HepG2 (cell line): ENCODE results near the gene DIPK1B. TPM values are rescaled to one million over a fixed set of nuclear protein-coding genes. Genes with fewer than 3 reads are reported as not detected.

ENCODE experiments used
- ETV6 ChIP-seq: sonication (generic); formaldehyde crosslinking; conservative IDR thresholded peaks from 2 replicates; pipeline ENCODE4 v1.4.0; 2020; ENCODE audit warnings: missing genetic modification reagents
- FIP1L1 ChIP-seq: fragments of 200-400 bp; formaldehyde crosslinking; IDR thresholded peaks from 2 replicates; pipeline ENCODE4 v1.6.1; 2018; ENCODE audit warnings: low read depth, mild to moderate bottlenecking, low read length, moderate library complexity, borderline replicate concordance; ENCODE audit not compliant: insufficient read depth
- FOSL1 ChIP-seq: sonication (generic); formaldehyde crosslinking; IDR thresholded peaks from 2 replicates; pipeline ENCODE4 v1.9.0; 2021; ENCODE audit warnings: missing genetic modification reagents, borderline replicate concordance
- FOXK1 ChIP-seq: sonication (generic); formaldehyde crosslinking; IDR thresholded peaks from 2 replicates; pipeline ENCODE4 v1.4.0; 2020; ENCODE audit warnings: low read depth, missing genetic modification reagents, borderline replicate concordance
- HMGXB4 ChIP-seq, 2 experiments: sonication (generic) in 1 of 2; formaldehyde crosslinking in 1 of 2; IDR thresholded peaks; 2 replicates each; pipeline versions ENCODE4 v1.4.0 to v1.6.1; 2018 to 2020; ENCODE audit warnings: missing genetic modification reagents in 2 of 2, borderline replicate concordance in 1 of 2, low read depth in 1 of 2, mild to moderate bottlenecking in 1 of 2, missing biosample characterization in 1 of 2
- RBM39 ChIP-seq: fragments of 200-400 bp; formaldehyde crosslinking; IDR thresholded peaks from one replicate; pipeline ENCODE4 v1.6.1; 2018; ENCODE audit warnings: antibody characterized with exemption, mild to moderate bottlenecking, low read depth, low read length; ENCODE audit not compliant: poor library complexity, severe bottlenecking
- SAFB2 ChIP-seq: sonication (generic); formaldehyde crosslinking; IDR thresholded peaks from 2 replicates; pipeline ENCODE4 v1.5.1; 2020; ENCODE audit warnings: missing genetic modification reagents, low read depth, mild to moderate bottlenecking, borderline replicate concordance
- SETDB1 ChIP-seq: sonication (generic); formaldehyde crosslinking; IDR thresholded peaks from 2 replicates; pipeline ENCODE4 v1.5.1; 2020; ENCODE audit warnings: missing genetic modification reagents, mild to moderate bottlenecking, borderline replicate concordance
- TBL1XR1 ChIP-seq: fragments of 150-350 bp; IDR thresholded peaks from 2 replicates; pipeline ENCODE4 v1.6.1; 2014; ENCODE audit warnings: borderline replicate concordance, low read length; ENCODE audit not compliant: partially characterized antibody
- TIGD3 ChIP-seq: sonication (generic); formaldehyde crosslinking; IDR thresholded peaks from 2 replicates; pipeline ENCODE4 v1.5.1; 2020; ENCODE audit warnings: mild to moderate bottlenecking, missing genetic modification reagents, borderline replicate concordance
- YEATS2 ChIP-seq: sonication (generic); formaldehyde crosslinking; IDR thresholded peaks from 2 replicates; pipeline ENCODE4 v1.4.0; 2020; ENCODE audit warnings: missing genetic modification reagents, borderline replicate concordance
- ZKSCAN8 ChIP-seq: IDR thresholded peaks from 2 replicates; pipeline ENCODE4 v1.6.1; 2016; ENCODE audit warnings: borderline replicate concordance, missing genetic modification reagents, missing compliant biosample characterization
- ZMYM2 ChIP-seq: sonication (generic); formaldehyde crosslinking; IDR thresholded peaks from 2 replicates; pipeline ENCODE4 v1.8.0; 2022; ENCODE audit warnings: mild to moderate bottlenecking, missing genetic modification reagents
- ZNF20 ChIP-seq: sonication (generic); formaldehyde crosslinking; IDR thresholded peaks from 2 replicates; pipeline ENCODE4 v1.4.0; 2020; ENCODE audit warnings: mild to moderate bottlenecking, moderate library complexity, missing genetic modification reagents
- ZNF232 ChIP-seq: sonication (generic); formaldehyde crosslinking; IDR thresholded peaks from 2 replicates; pipeline ENCODE4 v1.4.0; 2020; ENCODE audit warnings: missing genetic modification reagents, borderline replicate concordance
- ZNF256 ChIP-seq: sonication (generic); formaldehyde crosslinking; conservative IDR thresholded peaks from 2 replicates; pipeline ENCODE4 v1.4.0; 2020; ENCODE audit warnings: missing genetic modification reagents
- ZNF468 ChIP-seq: sonication (generic); formaldehyde crosslinking; IDR thresholded peaks from 2 replicates; pipeline ENCODE4 v1.8.0; 2022; ENCODE audit warnings: mild to moderate bottlenecking, moderate library complexity, missing genetic modification reagents
- ZNF501 ChIP-seq: sonication (generic); formaldehyde crosslinking; IDR thresholded peaks from 2 replicates; pipeline ENCODE4 v1.5.1; 2020; ENCODE audit warnings: mild to moderate bottlenecking, moderate library complexity, missing genetic modification reagents
- ZNF547 ChIP-seq: sonication (generic); formaldehyde crosslinking; IDR thresholded peaks from 2 replicates; pipeline ENCODE4 v1.5.1; 2020; ENCODE audit warnings: mild to moderate bottlenecking, missing genetic modification reagents
- ZNF788 ChIP-seq: sonication (generic); formaldehyde crosslinking; IDR thresholded peaks from 2 replicates; pipeline ENCODE4 v1.5.0; 2020; ENCODE audit warnings: mild to moderate bottlenecking, missing genetic modification reagents, borderline replicate concordance
- ZNF800 ChIP-seq: sonication (generic); formaldehyde crosslinking; IDR thresholded peaks from 2 replicates; pipeline ENCODE4 v1.4.0; 2020; ENCODE audit warnings: missing genetic modification reagents
- polyA plus RNA-seq, 8 experiments: library from polyadenylated mRNA; depleted of rRNA in 3 of 8; stranded (reverse) in 7 of 8; unstranded in 1 of 8; fragments of >200 nt; fragmentation: Illumina TruSeq in 4 of 8; extraction: Trizol in 4 of 8; gene quantifications; 2 replicates each; pipeline versions ENCODE4 v1.2.1 to v1.2.3, GENCODE V29; 2011 to 2016; ENCODE audit warnings: low read depth in 4 of 8, missing spikeins in 1 of 8, mixed read lengths in 1 of 8; ENCODE audit not compliant: insufficient read depth in 1 of 8
- total RNA-seq, 5 experiments: library from RNA; depleted of rRNA; stranded (reverse); fragments of >200 nt; fragmentation: Illumina TruSeq; extraction: Trizol; gene quantifications; 2 replicates each; pipeline ENCODE4 v1.2.3, GENCODE V29; 2016; ENCODE audit warnings: low read depth in 1 of 5

Gene DIPK1B
- total and polyA plus RNA-seq, 2 of the 13 experiments (the other 11 are each of a cell fraction or from before 2014, with no cell fraction given): 0.18 to 3.9 TPM

GRCh38 chr9:136728548-136729123 lies 16.3 kb downstream of the DIPK1B start (continued):
- TF ChIP-seq ZNF547 (CRISPR knock-in tag) (peak; percentile 56; the same call in 1 of the 2 replicates), TBL1XR1 (no peak), FOSL1 (CRISPR knock-in tag) (0 out of 2 replicates have a peak, but pooled peaks have one; percentile 14), ZNF256 (CRISPR knock-in tag) (0 out of 2 replicates have a peak, but pooled peaks have one; percentile 24), ZNF788 (CRISPR knock-in tag) (peak; percentile 70; the same call in 1 of the 2 replicates), SETDB1 (no peak), ZNF20 (CRISPR knock-in tag) (no peak), HMGXB4 (CRISPR knock-in tag; IDR thresholded peaks at IDR 0.05; ENCODE audit: borderline replicate concordance in 1 of 2, low read depth in 1 of 2) (peak; percentile 14 to 85; a peak in 3 of 4 replicates), ZNF468 (CRISPR knock-in tag) (peak; percentile 64; the same call in 1 of the 2 replicates), RBM39 (peak; percentile 11), ETV6 (CRISPR knock-in tag) (0 out of 2 replicates have a peak, but pooled peaks have one; percentile 23), ZNF800 (peak; percentile 90), ZNF501 (peak; percentile 79; the same call in 1 of the 2 replicates), ZMYM2 (CRISPR knock-in tag) (peak; percentile 70; the same call in 1 of the 2 replicates), YEATS2 (peak; percentile 28; the same call in 1 of the 2 replicates), ZNF232 (CRISPR knock-in tag) (peak; percentile 73; the same call in 1 of the 2 replicates), TIGD3 (CRISPR knock-in tag) (no peak), SAFB2 (CRISPR knock-in tag) (no peak), FIP1L1 (no peak), ZKSCAN8 (CRISPR knock-in tag) (peak; percentile 100), FOXK1 (CRISPR knock-in tag) (peak; percentile 11; the same call in 1 of the 2 replicates)
